Fibroblast of skin of scalp (primary cell): ENCODE data around the gene CNTN1.
"Not testable (repeated sequence)": the region's sequence is repeated elsewhere in the genome, so short reads cannot be mapped to it uniquely, and the experiment has no call there.

Experiments used
- DNase-seq: peaks from one replicate; pipeline ENCODE4 v3.0.0-alpha.2; 2013

The CNTN1 gene

DNA sequence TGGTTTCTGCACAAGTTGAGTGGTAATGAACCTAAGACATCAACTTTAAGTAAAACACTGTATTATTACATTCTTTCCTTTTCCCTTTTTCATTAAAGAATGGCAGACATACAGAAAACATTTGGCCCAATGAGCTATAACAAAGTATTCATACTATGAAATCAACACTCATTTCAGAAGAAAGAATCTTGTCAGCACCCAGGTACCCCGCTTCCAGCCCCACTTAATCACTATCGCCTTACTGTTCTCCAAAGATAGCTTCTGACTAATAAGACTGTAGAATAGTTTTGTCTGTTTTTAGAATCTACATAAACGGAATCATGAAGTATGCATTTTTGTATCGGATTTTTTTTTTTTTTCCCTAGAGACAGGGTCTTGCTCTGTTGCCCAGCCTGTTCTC, 9.5 kb downstream of the CNTN1 start:
- DNase-seq = no peak

DNA sequence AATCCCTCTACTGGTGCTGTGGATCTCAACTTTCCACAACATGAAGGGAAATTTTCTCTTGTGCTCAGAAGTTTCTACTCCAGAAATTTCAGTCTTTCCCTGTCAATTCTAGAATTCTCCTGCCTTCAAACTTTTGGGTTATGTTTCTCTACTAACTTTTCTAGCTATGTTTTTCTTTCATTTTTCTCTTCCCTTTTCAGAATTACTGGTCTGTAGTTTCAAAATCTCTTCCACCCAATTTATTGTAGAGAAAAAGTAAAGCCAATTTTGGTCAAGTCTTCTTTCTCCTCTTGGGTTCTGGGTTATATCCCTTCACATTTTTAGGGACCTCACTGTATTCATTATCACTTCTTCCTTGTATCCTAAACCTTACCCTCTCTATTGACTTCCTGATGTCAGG, 18.9 kb downstream of the CNTN1 start:
- no peak for DNase-seq

DNA sequence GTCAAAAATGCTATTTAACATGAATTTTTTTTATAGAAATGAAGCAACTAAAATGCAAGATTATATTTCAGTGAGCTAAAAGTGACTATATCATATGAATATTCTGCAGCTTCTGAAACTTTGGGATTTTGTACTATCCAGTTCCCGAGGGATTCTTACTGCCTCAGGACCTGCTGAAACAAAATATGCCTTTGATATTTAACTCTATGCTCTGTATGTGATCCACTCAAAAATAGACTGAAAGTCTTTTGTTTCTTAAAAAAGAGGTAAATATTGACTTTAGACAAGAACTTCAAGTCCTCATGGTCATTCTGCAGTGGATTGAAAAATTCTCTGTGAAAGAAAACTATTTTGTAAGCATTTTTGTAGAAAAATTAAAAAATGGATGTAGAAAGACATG, 22.4 kb downstream of the CNTN1 start:
- no peak for DNase-seq

GRCh38 chr12:40716037-40716436, 23.8 kb downstream of the CNTN1 start:
- no peak for DNase-seq

DNA sequence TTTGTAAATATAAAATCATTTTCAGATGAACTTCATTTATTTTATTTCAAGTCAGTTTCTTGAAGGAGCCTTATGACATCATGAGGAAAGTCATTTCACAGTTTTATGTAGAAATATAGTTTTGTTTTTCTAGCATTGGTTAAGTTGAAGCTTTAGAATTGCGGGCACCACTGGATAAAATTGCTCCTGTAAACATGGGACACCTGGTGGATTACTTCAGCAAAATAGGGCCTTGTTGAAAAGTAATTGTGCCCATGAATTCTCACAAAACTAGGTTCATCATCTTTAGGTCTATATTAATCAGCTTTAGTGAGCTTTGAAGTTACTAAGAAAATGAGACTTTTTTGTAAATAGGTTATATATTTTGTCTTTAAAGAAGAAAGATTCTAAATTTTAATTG, 25.3 kb downstream of the CNTN1 start:
- no peak for DNase-seq

DNA sequence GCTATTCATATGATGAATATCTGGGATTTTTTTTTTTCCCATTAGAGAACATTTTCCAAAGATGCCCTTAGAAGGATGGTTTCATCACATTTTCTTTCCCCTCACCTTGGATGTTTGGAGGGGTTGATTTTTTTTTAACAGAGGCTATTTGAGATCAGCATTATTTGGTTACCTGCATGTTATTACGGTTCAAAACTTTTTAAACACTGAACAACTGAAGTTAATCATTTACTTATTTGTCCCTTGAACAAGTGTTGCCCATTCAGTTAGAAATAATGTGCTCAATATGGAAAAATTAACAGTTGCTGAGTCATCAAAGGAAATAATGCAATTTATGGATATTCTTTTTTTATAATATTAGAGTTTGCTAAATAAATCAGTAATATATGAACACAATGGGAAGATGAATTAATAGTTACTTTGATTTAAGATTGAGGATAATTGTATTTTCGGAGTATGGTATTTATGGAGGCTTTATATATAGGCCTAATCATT, 26.7 kb downstream of the CNTN1 start:
- DNase-seq = no peak

DNA sequence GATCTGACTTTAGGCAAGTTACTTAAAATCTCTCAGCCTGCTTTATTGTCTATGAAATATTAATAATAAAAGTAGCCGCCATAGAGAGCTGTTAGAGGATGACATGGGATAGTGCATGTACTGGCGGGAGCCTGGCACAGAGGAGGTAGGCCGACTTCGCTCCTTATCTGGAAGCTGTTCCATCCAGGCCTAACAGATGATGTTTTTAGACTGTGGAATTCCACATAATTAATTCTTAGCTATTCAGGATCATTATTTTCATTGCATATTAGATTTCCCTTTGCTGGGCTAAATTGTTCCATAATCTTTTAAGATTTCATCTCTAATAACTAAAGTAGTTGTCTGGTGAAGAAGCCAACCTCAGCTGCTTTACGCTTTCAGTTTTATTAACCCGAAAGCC, 30.8 kb downstream of the CNTN1 start:
- no peak for DNase-seq

DNA sequence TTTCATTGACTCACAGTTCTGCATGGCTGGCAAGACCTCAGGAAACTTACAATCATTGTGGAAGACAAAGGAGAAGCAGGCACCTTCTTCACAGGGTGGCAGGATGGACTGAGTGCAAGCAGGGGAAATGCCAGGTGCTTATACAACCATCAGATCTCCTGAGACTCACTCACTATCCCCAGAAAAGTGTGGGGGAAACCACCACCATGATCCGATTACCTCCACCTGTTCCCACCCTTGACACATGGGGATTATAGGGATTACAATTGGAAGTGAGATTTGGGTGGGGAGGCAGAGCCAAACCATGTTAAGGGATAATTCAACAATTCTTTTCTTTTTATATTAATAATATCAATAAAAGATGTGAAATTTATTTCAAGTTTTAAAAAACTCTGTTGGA, 34.1 kb downstream of the CNTN1 start:
- no peak for DNase-seq

DNA sequence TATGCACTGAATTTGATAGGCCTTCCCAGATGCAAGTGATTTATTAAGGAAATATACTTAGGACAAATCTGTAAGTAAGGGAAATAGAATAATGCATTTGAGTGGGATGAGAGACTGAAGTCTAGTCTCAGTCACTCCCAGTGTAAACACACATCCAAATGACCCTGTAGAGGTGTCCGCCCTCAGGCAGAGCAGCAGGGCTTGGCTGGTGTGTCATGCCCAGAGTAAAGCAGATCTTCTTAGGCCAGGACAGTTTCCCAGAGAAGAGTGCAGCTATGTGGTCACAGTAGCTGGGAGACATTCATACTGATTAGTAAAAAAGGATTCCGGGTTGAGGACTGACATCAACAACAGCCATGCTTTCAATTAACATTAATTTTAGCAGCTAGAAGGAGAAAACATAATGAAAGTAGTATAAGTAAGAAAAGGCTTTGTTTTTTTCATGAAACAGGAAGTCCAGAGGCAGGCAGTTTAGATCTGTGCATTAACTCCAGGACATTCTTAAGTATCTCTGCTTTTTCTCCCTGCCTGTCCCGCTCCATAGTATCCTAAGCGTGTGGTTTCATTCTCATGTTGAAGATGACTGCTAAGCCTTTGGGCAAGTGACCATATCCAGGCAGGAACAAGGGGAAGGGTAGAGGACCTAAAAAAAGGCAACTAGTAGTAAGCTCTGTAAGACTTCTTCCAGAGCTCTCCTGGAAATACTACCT, 35.7 kb downstream of the CNTN1 start:
- DNase-seq = no peak

DNA sequence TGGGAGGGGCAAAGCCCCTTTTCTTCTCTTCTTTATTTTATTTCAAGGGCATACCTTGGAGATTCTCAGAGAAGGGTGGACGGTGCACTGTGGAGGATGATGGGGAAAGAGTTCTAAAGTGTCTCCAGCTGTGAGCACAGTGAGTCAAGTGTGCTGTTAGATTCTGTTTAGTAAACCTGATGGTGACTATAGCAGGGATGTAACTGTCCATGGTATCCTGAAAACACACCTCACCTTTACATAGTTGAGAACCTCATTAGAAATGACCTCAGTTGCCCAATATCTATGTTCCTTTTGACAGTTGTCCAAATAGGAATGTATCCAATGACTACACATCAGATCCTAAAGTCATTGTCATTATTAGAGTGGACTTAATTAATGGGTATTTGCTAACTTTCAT, 38.0 kb downstream of the CNTN1 start:
- no peak for DNase-seq

GRCh38 chr12:40733871-40734270, 41.6 kb downstream of the CNTN1 start:
- DNase-seq = no peak

- no peak for DNase-seq
These were observed 42.0 kb downstream of the CNTN1 start for GRCh38 chr12:40734276-40734675.

DNA sequence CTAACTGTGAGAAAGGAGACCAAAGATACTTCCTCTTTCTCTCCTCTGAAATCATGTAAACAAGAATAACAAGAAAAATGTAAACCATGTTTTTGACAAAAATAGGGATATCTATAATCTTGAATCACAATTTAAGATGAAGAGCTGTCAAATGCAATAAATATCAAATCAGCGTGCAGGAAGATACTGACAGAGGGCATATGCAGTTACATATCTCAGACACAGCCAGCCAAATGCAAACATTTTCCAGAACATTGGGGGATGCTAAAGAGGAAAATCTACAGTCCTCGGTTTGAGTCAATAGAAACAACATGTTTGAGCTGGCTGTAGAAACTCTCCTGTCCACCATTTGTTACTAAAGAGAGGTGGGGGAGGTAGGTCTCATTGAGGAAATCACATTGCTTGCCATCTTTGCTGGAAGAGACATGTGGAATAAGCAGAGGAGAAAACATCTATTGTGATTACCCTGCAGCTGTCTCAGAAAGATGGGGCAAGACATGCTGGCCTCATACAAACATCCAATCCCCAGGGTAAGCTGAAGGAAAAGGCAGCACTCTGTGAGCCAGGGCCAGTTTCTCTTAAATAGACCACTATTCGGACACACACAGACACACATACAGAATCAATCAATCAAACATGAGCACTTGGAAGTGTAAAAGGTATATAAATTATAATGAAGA, 43.5 kb downstream of the CNTN1 start:
- no peak for DNase-seq

DNA sequence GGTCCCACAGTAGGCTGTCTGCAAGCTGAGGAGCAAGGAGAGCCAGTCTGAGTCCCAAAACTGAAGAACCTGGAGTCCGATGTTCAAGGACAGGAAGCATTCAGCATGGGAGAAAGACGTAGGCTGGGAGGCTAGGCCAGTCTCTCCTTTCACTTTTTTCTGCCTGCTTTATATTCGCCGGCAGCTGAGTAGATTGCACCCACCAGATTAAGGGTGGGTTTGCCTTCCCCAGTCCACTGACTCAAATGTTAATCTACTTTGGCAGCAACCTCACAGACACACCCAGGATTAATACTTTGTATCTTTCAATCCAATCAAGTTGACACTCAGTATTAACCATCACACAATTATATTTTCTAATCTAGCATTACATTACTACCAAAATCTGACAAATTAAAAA, 45.2 kb downstream of the CNTN1 start:
- DNase-seq = not testable (repeated sequence)

DNA sequence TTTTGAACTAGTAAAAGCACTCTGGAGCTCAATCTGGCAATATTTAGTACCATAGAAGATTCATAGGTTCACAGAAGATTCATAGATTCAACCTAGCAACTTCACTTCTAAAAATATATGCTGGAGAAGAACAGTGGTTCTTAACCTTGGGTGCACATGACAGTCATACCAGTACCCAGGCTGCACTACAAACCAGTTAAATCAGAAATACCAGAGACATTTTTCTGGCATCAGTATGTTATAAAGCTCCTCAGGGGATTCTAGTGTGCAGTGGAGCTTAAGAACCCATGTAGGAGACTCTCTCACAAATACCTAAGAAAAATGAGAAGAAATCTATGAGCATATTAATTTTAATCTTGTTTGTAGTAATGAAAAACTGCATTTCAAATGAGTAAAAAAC, 46.6 kb downstream of the CNTN1 start:
- DNase-seq = no peak

DNA sequence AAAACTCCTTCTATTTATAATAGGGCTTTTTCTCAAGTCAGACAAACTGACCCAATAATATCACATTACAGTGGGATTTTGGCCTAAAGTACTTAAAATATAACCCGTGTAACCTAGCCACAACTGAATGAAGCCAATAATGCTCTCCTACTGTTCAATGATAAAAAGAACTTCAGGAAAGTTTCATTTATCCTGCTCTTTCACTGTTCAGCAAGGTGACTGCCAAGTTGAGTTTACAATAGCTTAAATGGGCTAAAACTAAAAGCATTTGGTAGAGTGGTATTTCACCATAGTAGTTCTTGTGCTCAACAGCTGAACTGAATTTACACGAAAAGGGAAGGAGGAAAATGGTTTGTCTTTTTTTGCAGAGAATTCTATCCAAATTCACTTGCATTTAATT, 49.8 kb downstream of the CNTN1 start:
- DNase-seq = no peak

- no peak for DNase-seq
These were observed 53.1 kb downstream of the CNTN1 start for GRCh38 chr12:40745386-40745785.

- DNase-seq = no peak
These were observed 57.6 kb downstream of the CNTN1 start for GRCh38 chr12:40749863-40750262.

DNA sequence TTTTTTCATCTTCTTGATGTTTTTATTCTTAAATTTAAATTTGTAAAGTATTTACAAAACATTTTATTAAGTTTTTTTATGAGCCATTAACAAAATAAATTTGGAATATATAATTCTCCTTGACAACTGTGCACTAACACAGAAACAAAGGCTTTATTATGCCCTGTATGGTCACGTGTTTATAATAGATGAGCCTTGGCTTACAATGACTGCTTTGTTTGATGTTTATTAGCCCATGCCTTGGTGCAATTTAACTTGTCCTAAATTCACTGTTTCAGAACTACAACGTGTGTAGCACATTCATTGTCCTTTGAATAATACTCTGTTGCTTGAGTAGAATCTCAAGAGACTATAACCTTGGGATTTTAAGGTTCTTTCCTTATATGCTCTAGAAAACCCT, 59.8 kb downstream of the CNTN1 start:
- no peak for DNase-seq

DNA sequence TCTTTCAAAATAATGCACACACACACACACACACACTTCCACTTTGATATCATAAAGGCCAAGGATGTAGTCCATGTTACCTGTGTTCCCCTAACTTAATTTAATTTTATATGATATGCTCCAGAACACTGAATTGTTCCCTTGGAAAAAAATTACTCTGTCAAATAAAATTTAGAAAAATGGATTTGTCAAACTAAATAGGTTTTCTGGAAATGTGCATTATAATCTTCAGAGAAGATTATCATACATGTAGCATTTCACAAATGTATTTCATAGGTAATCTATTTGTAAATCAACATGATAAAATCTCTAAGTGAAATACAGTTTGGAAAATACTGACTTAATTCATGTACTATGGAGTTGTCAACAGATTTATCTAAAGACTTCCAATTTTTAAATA, 68.6 kb downstream of the CNTN1 start:
- DNase-seq = no peak

GRCh38 chr12:40762072-40762471, 69.8 kb downstream of the CNTN1 start:
- DNase-seq = no peak

DNA sequence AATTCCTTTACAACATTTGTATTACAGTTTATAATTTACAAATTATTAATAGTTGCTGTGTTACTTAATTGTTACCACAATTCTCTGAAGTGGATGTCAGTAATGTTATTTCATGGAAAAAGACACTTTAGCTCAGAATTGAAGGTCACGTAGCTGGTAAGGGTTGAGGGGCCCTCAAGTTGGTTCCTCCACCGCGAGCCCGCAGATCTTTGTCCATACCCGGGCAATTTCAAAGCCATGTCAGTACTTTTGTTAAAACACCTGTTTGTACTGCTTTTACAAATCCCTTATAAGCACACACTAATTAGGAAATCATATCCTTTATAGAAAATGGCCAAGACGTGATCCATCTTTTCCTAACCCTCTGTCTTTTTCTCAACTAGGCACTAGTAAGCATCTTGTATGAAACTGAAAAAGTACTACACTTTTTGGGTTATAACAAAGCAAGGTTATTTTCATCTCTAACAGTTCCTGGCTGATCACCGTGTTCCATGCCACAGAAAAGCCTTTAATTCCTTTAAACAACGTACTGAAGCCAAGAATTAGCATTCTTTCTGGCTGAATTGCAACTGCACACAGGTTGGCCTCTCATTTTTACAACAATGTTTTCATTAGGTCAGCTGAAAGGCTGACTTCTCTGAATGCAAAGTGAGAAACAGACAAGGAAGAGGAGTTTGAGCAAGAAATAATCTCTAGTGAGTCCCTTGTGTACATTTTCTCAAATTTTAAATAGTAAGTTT, 76.1 kb downstream of the CNTN1 start:
- no peak for DNase-seq

DNA sequence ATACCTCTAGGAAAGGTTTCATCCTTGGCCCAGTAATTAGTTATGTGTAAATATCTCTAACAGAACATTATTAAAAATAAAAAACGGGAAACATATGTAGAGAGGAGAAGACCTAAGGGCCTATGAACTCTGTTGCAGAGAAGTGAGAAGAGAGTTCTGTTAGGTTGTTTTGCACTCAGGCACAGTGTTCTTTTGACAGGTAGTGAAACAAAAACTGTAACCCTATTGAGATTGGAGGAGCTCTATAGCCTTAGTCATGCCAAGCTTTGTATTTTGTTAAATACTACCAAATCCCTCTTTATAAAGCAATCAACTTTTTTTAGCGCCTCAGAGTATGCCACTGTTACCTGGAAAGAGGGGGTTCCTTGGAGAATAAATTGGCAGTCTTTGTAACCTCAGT, 77.6 kb downstream of the CNTN1 start:
- DNase-seq = no peak

GRCh38 chr12:40770781-40771180, 78.5 kb downstream of the CNTN1 start:
- no peak for DNase-seq
